Hematopoietic multipotent progenitor cell treated with erythropoietin and hydrocortisone succinate and interleukin-3 and kit ligand, for 17 days (in vitro differentiated cells): Measurements from ENCODE around the gene HSPA6.
A peak's percentile ranks its signal among the peaks of the same experiment; 100 is the strongest.
"Not testable (repeated sequence)": the region's sequence is repeated elsewhere in the genome, so short reads cannot be mapped to it uniquely, and the experiment has no call there.

ENCODE experiments used
- DNase-seq: peaks from one replicate; pipeline ENCODE4 v3.0.0-alpha.2; 2015; ENCODE audit warnings: low spot score

HSPA6 gene

GRCh38 chr1:161503394-161503748, 21.0 kb upstream of the HSPA6 start:
- DNase-seq, result no peak

DNA sequence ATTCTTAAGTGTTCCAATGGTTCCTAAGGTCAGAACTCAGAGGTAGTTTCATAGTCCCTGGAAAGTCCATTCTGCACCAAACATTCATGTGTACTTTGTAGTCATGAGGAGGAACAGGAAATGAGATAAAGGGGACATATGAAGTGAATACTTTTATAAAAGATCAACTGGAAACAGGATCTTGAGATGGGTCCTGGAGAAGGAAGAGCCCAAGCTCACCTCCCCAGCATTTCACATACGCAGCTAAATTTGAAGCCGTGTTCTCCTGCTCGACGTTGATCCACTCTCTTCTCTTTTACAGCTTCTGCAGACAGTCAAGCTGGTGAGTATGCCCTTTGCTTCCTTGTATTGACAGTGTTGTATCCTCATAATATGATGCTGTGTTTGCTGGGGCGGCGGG, 18.7 kb upstream of the HSPA6 start:
- DNase-seq, result no peak

GRCh38 chr1:161506336-161507223, 17.8 kb upstream of the HSPA6 start:
- DNase-seq, result peak; percentile 54

DNA sequence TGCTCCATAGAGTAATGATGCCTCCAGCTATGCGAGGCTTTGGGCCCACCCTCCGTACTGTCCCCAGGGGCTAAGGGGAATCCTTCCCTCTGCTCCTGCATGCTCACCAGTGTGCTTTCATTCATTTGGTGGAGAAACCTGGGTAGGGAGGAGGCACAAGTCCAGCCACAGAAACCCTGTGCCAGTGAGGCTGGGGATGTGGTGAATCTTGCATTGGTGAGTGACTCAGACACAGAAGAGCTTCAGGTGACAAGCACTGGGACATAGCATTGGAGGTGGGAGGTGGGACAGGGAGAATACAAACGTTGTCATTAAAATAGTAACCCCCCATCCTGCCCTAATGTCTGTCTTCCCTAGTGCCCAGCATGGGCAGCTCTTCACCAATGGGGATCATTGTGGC, 13.9 kb upstream of the HSPA6 start:
- no peak for DNase-seq

- DNase-seq, result peak; percentile 81
These were observed 13.2 kb upstream of the HSPA6 start for GRCh38 chr1:161511018-161511755.

DNA sequence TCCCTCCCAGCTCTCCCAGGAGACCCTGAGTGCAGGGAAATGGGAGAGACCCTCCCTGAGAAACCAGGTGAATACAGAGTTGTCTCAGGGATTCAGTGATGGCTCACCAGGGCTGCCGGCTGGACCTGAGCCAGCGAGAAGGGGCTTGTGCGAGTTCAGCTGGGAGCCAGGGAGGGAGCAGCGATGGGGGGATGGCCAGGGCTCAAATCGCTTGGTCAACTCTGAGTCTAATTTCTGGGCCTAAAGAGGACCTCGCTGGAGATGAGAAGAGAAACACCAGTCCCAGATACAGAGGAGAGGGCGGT, 12.6 kb upstream of the HSPA6 start:
- no peak for DNase-seq

- not testable (repeated sequence) for DNase-seq
These were observed 11.5 kb upstream of the HSPA6 start for GRCh38 chr1:161512636-161513447.

DNA sequence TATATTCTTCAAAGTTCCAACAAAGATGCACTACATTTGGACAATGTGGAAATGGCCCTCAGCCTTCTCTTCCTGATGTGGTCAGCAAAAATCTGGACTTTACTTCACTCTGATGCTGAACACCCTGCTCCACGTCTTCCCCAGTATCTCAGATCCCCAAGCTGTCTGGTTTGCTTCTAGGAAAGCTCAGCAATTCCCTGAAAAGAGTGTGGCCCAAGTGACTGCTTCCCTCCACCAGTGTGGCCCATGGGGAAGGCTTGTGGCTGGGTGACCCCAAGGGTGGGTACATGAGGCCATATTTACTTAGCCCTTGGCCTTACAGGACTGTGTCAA, 10.9 kb upstream of the HSPA6 start:
- DNase-seq, result not testable (repeated sequence)

GRCh38 chr1:161513953-161514352, 10.4 kb upstream of the HSPA6 start:
- DNase-seq, result not testable (repeated sequence)

- DNase-seq, result not testable (repeated sequence)
These were observed 1.1 kb upstream of the HSPA6 start for GRCh38 chr1:161523041-161523816.

- DNase-seq, result not testable (repeated sequence)
These were observed 477 bp downstream of the HSPA6 start for GRCh38 chr1:161524742-161525291.

DNA sequence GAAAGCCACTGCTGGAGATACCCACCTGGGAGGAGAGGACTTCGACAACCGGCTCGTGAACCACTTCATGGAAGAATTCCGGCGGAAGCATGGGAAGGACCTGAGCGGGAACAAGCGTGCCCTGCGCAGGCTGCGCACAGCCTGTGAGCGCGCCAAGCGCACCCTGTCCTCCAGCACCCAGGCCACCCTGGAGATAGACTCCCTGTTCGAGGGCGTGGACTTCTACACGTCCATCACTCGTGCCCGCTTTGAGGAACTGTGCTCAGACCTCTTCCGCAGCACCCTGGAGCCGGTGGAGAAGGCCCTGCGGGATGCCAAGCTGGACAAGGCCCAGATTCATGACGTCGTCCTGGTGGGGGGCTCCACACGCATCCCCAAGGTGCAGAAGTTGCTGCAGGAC, 981 bp downstream of the HSPA6 start:
- not testable (repeated sequence) for DNase-seq

GRCh38 chr1:161525918-161526317, 1.6 kb downstream of the HSPA6 start:
- DNase-seq, result not testable (repeated sequence)

GRCh38 chr1:161528550-161528949, 4.2 kb downstream of the HSPA6 start:
- DNase-seq, result peak; percentile 73

GRCh38 chr1:161529463-161530104, 5.2 kb downstream of the HSPA6 start:
- not testable (repeated sequence) for DNase-seq

- DNase-seq, result peak; percentile 87
These were observed 5.8 kb downstream of the HSPA6 start for GRCh38 chr1:161530158-161530557.

DNA sequence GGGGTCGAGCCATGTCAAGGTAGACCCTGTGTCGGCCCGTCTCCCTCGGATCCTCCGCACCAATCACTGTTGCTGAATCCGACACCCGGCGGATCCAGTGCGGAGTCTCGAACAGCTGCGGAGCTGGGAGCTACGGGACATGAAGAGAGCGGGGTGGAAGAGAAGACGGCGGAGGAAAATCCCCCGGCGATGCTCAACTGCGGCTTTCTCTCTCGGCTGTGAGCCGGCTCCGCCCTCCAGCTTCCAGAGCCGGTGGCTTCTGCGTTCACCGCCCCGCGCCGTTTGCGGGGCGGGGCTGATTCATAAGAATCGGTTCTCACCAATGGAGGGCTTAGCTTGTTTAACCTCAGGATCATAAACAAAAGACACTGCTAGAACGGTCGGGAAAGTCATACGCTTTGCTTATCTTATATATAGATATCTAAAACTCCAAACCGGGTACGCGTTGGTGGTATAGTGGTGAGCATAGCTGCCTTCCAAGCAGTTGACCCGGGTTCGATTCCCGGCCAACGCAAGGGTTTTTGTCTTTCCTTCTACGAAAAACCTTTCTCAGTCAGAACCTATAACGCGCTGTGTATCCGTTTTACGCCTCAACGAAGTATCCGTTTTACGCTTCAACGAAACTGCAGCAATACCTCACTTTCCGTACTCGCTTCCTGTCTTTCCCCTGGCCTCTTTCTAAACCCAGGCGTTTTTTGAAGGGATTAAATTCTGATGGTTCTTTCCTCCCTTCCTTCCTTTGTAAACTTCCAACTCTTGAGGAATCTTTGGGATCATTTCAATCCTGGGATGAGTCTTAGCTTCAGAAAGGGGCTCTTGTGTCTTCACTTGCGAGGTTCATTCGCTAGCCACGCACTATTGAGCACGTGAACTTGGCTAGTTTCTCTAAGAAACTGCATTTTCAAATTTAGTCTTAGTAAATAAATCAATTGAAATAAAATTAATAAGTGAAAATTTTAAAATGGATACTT, 6.6 kb downstream of the HSPA6 start:
- DNase-seq, result peak; percentile 95

DNA sequence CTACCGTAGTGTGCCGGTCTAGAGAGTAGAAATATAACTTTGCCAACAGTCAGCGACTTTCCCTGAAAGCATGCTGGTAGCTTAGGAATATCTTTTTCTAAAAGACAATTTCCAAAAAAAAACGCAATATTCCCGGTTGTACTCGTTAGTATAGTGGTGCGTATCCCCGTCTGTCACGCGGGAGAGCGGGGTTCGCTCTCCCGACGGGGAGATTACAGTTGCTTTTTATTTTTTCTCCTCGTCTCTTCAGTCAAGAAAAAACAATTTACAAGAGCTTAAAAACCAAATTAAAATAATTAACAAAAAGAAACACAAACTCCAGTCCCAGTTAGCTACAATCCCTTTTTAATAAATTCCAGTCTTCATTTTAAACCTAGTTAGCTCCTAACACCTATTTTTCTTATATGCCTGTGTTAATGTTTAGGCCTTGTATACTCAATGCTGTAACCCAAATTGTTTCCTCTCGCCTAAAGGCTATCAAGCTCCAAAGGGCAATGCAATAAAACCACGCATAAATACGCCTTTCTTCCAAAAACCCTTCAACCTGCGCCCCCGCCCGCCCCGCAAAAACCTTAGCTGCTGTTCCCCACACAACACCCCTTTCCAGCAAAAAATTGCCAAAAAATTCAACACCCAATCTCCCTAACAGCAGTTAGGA, 7.8 kb downstream of the HSPA6 start:
- DNase-seq, result no peak
